Measurements from ENCODE around the gene ARFGAP1. TPM values are rescaled to one million over a fixed set of nuclear protein-coding genes. Genes with fewer than 3 reads are reported as not detected.

The ARFGAP1 gene
- total RNA-seq, 4 donors from 2014 or later = 31.0 to 55.1 (median 36.9) TPM

GRCh38 chr20:63238031-63238430 lies 34.6 kb upstream of the ARFGAP1 start:
- H3K4me3 ChIP-seq (ENCODE audit: low read depth, poor library complexity, severe bottlenecking) = no peak overlapping the region
- no peak for DNase-seq (ENCODE audit: low spot score in 2 of 2)
- 40 to 52% methylated on average over 4 to 9 of the region's 10 CpGs for WGBS, 2 donors
- intact Hi-C loops (cut with DNase I; ENCODE audit: low total_unique reads) = no loop called here
- no peak for TF ChIP-seq POLR2A (IDR thresholded peaks at IDR 0.05)
- TF ChIP-seq, protein P1, sequence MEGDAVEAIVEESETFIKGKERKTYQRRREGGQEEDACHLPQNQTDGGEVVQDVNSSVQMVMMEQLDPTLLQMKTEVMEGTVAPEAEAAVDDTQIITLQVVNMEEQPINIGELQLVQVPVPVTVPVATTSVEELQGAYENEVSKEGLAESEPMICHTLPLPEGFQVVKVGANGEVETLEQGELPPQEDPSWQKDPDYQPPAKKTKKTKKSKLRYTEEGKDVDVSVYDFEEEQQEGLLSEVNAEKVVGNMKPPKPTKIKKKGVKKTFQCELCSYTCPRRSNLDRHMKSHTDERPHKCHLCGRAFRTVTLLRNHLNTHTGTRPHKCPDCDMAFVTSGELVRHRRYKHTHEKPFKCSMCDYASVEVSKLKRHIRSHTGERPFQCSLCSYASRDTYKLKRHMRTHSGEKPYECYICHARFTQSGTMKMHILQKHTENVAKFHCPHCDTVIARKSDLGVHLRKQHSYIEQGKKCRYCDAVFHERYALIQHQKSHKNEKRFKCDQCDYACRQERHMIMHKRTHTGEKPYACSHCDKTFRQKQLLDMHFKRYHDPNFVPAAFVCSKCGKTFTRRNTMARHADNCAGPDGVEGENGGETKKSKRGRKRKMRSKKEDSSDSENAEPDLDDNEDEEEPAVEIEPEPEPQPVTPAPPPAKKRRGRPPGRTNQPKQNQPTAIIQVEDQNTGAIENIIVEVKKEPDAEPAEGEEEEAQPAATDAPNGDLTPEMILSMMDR (IDR thresholded peaks at IDR 0.05) = no peak

DNA sequence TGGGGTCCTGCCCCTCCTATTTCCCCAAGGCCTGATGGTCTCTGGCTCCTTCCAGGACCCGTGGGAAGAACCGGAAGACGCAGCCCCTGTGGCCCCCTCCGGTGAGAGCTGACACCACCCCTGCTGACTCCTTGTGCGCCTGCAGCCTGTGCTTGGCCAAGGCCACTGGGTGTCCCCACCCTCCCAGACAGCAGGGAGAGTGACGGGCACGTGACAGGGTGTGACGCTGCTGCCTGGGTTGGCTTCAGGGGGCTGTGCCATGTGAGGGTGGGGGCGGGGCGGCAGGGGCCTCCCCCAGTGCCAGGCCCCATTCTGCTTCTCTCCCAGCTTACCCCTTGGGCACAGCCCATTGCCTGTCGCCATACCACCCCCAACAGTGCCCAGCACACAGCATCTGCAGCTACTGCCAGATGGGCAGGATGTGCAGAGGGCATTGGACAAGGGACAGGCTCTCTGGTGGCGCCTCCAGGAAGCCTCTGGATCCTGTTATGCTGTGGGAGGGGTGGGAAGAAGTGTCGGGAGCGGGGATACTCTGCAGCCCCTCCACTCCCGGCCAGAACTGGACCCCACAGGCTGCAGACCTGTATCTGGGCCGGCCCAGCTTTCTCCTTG lies 34.0 kb upstream of the ARFGAP1 start:
- DNase-seq (ENCODE audit: low spot score in 2 of 2) = no peak
- no peak overlapping the region for H3K4me3 ChIP-seq (ENCODE audit: low read depth, poor library complexity, severe bottlenecking)
- TF ChIP-seq, protein P1 (IDR thresholded peaks at IDR 0.05) = no peak
- no peak for TF ChIP-seq POLR2A (IDR thresholded peaks at IDR 0.05)
- 23 to 43% methylated on average over 8 to 14 of the region's 16 CpGs for WGBS, 2 donors
- intact Hi-C loops (cut with DNase I; ENCODE audit: low total_unique reads) = no loop called here

GRCh38 chr20:63239431-63239830 lies 33.2 kb upstream of the ARFGAP1 start:
- TF ChIP-seq, protein P1 (IDR thresholded peaks at IDR 0.05) = no peak
- TF ChIP-seq POLR2A (IDR thresholded peaks at IDR 0.05) = no peak
- WGBS, 2 donors = 85 to 93% methylated on average over 9 to 30 of the region's 30 CpGs
- no peak for DNase-seq (ENCODE audit: low spot score in 2 of 2)
- intact Hi-C loops (cut with DNase I; ENCODE audit: low total_unique reads) = no loop called here
- no peak overlapping the region for H3K4me3 ChIP-seq (ENCODE audit: low read depth, poor library complexity, severe bottlenecking)

- no peak for DNase-seq (ENCODE audit: low spot score in 2 of 2)
- TF ChIP-seq, protein P1 (IDR thresholded peaks at IDR 0.05) = no peak
- no peak for TF ChIP-seq POLR2A (IDR thresholded peaks at IDR 0.05)
- no peak overlapping the region for H3K4me3 ChIP-seq (ENCODE audit: low read depth, poor library complexity, severe bottlenecking)
- 87 to 96% methylated on average over 7 to 10 of the region's 11 CpGs for WGBS, 2 donors
- intact Hi-C loops (cut with DNase I; ENCODE audit: low total_unique reads) = no loop called here
Measured at GRCh38 chr20:63240004-63240403, 32.6 kb upstream of the ARFGAP1 start.

DNA sequence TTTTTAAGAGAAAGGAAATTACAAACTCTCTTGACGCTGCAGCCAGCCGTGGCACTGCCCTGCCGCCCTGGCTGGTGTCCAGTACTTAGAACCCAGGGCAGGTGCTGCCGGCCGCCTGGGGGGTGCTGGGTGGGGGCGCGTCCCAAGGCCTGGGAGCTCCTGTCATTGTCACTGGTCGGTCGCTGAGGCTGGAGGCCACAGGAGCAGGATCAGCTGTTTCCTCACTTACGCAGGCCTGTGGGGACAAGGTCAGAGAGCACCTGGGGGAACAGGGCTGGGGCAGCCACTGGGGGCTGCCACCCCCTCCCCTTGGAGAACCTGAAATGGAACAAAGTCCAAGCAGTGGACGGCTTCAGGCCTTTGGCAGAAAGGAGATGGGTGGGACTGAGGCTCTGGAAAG lies 31.3 kb upstream of the ARFGAP1 start:
- intact Hi-C loops (cut with DNase I; ENCODE audit: low total_unique reads) = no loop called here
- H3K4me3 ChIP-seq (ENCODE audit: low read depth, poor library complexity, severe bottlenecking) = no peak overlapping the region
- no peak for DNase-seq (ENCODE audit: low spot score in 2 of 2)
- 40 to 46% methylated on average over 11 of the region's 11 CpGs for WGBS, 2 donors
- TF ChIP-seq, protein P1 (IDR thresholded peaks at IDR 0.05) = no peak
- TF ChIP-seq POLR2A (IDR thresholded peaks at IDR 0.05) = no peak

- no peak for DNase-seq (ENCODE audit: low spot score in 2 of 2)
- WGBS, 2 donors = 86 to 87% methylated on average over 13 to 21 of the region's 21 CpGs
- intact Hi-C loops (cut with DNase I; ENCODE audit: low total_unique reads) = no loop called here
- no peak for TF ChIP-seq POLR2A (IDR thresholded peaks at IDR 0.05)
- TF ChIP-seq, protein P1 (IDR thresholded peaks at IDR 0.05) = no peak
- H3K4me3 ChIP-seq (ENCODE audit: low read depth, poor library complexity, severe bottlenecking) = no peak overlapping the region
Measured at GRCh38 chr20:63242736-63243135, 29.9 kb upstream of the ARFGAP1 start.

Data from lower leg skin (tissue), 4 donors.